Dendritic cell treated with granulocyte-macrophage colony-stimulating factor and Interleukin-4, amounts not matched to agents 40 ng/mL and 50 ng/mL, for 4 days (primary cell): ENCODE measurements around the gene MROH9.
"Not testable (repeated sequence)": the region's sequence is repeated elsewhere in the genome, so short reads cannot be mapped to it uniquely, and the experiment has no call there.

Experiments used
- H3K27ac Mint-ChIP-seq: one replicate; pipeline ENCODE4 v1.8.0; 2022; ENCODE audit warnings: mild to moderate bottlenecking, mixed read lengths
- H3K27me3 Mint-ChIP-seq: one replicate; pipeline ENCODE4 v1.8.0; 2022; ENCODE audit warnings: mild to moderate bottlenecking, mixed read lengths
- H3K36me3 Mint-ChIP-seq: one replicate; pipeline ENCODE4 v1.8.0; 2022; ENCODE audit warnings: low read depth, mixed read lengths
- H3K4me1 Mint-ChIP-seq: one replicate; pipeline ENCODE4 v1.8.0; 2022; ENCODE audit warnings: low read depth, mixed read lengths
- H3K4me3 Mint-ChIP-seq: one replicate; pipeline ENCODE4 v1.8.0; 2022; ENCODE audit warnings: mild to moderate bottlenecking, moderate library complexity, mixed read lengths
- H3K9me3 Mint-ChIP-seq: one replicate; pipeline ENCODE4 v1.8.0; 2022; ENCODE audit warnings: mixed read lengths
- intact Hi-C: fragments of 100-400 bp; cut with micrococcal nuclease; formaldehyde crosslinking; loops from one replicate; pipeline ENCODE4 v1.15.0; 2022

MROH9 gene

GRCh38 chr1:170929835-170930554, 5.3 kb upstream of the MROH9 start:
- H3K36me3 Mint-ChIP-seq, result no peaks in the 10 kb centered on the region
- no peaks in the 10 kb centered on the region for H3K4me1 Mint-ChIP-seq
- H3K9me3 Mint-ChIP-seq, result no peaks in the 10 kb centered on the region
- intact Hi-C loops, result loop anchor here (2.0 kb wide), 1 partner anchor 1001 kb away; no protein-coding TSS in a partner anchor
- H3K27me3 Mint-ChIP-seq, result no peaks in the 10 kb centered on the region
- no peak overlapping the region for H3K4me3 Mint-ChIP-seq
- H3K27ac Mint-ChIP-seq, result no peak overlapping the region

- Mint-ChIP-seq H3K27ac (no peak overlapping the region), H3K36me3 (no peaks in the 10 kb centered on the region), H3K27me3 (no peaks in the 10 kb centered on the region), H3K4me3 (no peak overlapping the region), H3K4me1 (no peaks in the 10 kb centered on the region), H3K9me3 (no peaks in the 10 kb centered on the region)
- intact Hi-C loops, result no loop called here
These were observed 3.7 kb upstream of the MROH9 start for GRCh38 chr1:170931650-170932049.

- no peaks in the 10 kb centered on the region for H3K27me3 Mint-ChIP-seq
- no peaks in the 10 kb centered on the region for H3K4me1 Mint-ChIP-seq
- no peaks in the 10 kb centered on the region for H3K36me3 Mint-ChIP-seq
- H3K4me3 Mint-ChIP-seq, result no peak overlapping the region
- intact Hi-C loops, result no loop called here
- no peaks in the 10 kb centered on the region for H3K9me3 Mint-ChIP-seq
- H3K27ac Mint-ChIP-seq, result no peak overlapping the region
These were observed 3.1 kb upstream of the MROH9 start for GRCh38 chr1:170932236-170932635.

GRCh38 chr1:170938281-170938680, 2.9 kb downstream of the MROH9 start:
- H3K27me3 Mint-ChIP-seq, result no peaks in the 10 kb centered on the region
- no peak overlapping the region for H3K27ac Mint-ChIP-seq
- no peaks in the 10 kb centered on the region for H3K36me3 Mint-ChIP-seq
- H3K9me3 Mint-ChIP-seq, result no peaks in the 10 kb centered on the region
- intact Hi-C loops, result no loop called here
- no peak overlapping the region for H3K4me3 Mint-ChIP-seq
- H3K4me1 Mint-ChIP-seq, result no peaks in the 10 kb centered on the region

GRCh38 chr1:170939476-170939875, 4.1 kb downstream of the MROH9 start:
- Mint-ChIP-seq H3K4me1 (no peaks in the 10 kb centered on the region), H3K4me3 (no peak overlapping the region), H3K9me3 (no peaks in the 10 kb centered on the region), H3K36me3 (no peaks in the 10 kb centered on the region), H3K27ac (no peak overlapping the region), H3K27me3 (no peaks in the 10 kb centered on the region)
- intact Hi-C loops, result no loop called here

- H3K9me3 Mint-ChIP-seq, H3K4me1 Mint-ChIP-seq, intact Hi-C loops, H3K4me3 Mint-ChIP-seq, H3K27me3 Mint-ChIP-seq, H3K27ac Mint-ChIP-seq, H3K36me3 Mint-ChIP-seq: not testable (repeated sequence)
These were observed 16.4 kb downstream of the MROH9 start for GRCh38 chr1:170951744-170952143.

- Mint-ChIP-seq H3K4me1 (no peaks in the 10 kb centered on the region), H3K36me3 (no peaks in the 10 kb centered on the region)
These were observed 24.1 kb downstream of the MROH9 start for GRCh38 chr1:170959385-170959784.

GRCh38 chr1:170964506-170964905, 29.2 kb downstream of the MROH9 start:
- intact Hi-C loops, result no loop called here
- Mint-ChIP-seq H3K36me3 (no peaks in the 10 kb centered on the region), H3K4me1 (no peaks in the 10 kb centered on the region), H3K9me3 (no peaks in the 10 kb centered on the region), H3K27me3 (no peaks in the 10 kb centered on the region), H3K27ac (no peak overlapping the region), H3K4me3 (no peak overlapping the region)

More at GRCh38 chr1:170959385-170959784, 24.1 kb downstream of the MROH9 start:
- intact Hi-C loops, result no loop called here
- no peaks in the 10 kb centered on the region for H3K9me3 Mint-ChIP-seq
- H3K4me3 Mint-ChIP-seq, result no peak overlapping the region
- H3K27me3 Mint-ChIP-seq, result no peaks in the 10 kb centered on the region
- no peak overlapping the region for H3K27ac Mint-ChIP-seq

- no peaks in the 10 kb centered on the region for H3K9me3 Mint-ChIP-seq
- no peak overlapping the region for H3K4me3 Mint-ChIP-seq
- no peak overlapping the region for H3K27ac Mint-ChIP-seq
- H3K4me1 Mint-ChIP-seq, result no peaks in the 10 kb centered on the region
- H3K36me3 Mint-ChIP-seq, result no peaks in the 10 kb centered on the region
- intact Hi-C loops, result loop anchor here (1.0 kb wide), 1 partner anchor 259 kb away; no protein-coding TSS in a partner anchor
- no peaks in the 10 kb centered on the region for H3K27me3 Mint-ChIP-seq
These were observed 31.9 kb downstream of the MROH9 start for GRCh38 chr1:170967042-170967910.

GRCh38 chr1:170970256-170970655, 34.9 kb downstream of the MROH9 start:
- no peaks in the 10 kb centered on the region for H3K9me3 Mint-ChIP-seq
- H3K36me3 Mint-ChIP-seq, result no peaks in the 10 kb centered on the region
- H3K27ac Mint-ChIP-seq, result no peak overlapping the region
- no peak overlapping the region for H3K4me3 Mint-ChIP-seq
- no peaks in the 10 kb centered on the region for H3K27me3 Mint-ChIP-seq
- H3K4me1 Mint-ChIP-seq, result no peaks in the 10 kb centered on the region
- intact Hi-C loops, result no loop called here

- Mint-ChIP-seq H3K36me3 (no peaks in the 10 kb centered on the region), H3K4me3 (no peak overlapping the region), H3K9me3 (peaks cover 17% of the 10 kb centered on the region), H3K4me1 (no peaks in the 10 kb centered on the region), H3K27me3 (no peaks in the 10 kb centered on the region), H3K27ac (no peak overlapping the region)
- intact Hi-C loops, result no loop called here
These were observed 43.1 kb downstream of the MROH9 start for GRCh38 chr1:170978371-170978910.

- no peaks in the 10 kb centered on the region for H3K4me1 Mint-ChIP-seq
- no peak overlapping the region for H3K27ac Mint-ChIP-seq
- intact Hi-C loops, result no loop called here
- H3K36me3 Mint-ChIP-seq, result no peaks in the 10 kb centered on the region
- no peaks in the 10 kb centered on the region for H3K9me3 Mint-ChIP-seq
- H3K4me3 Mint-ChIP-seq, result no peak overlapping the region
- H3K27me3 Mint-ChIP-seq, result no peaks in the 10 kb centered on the region
These were observed 50.1 kb downstream of the MROH9 start for GRCh38 chr1:170985406-170985805.

GRCh38 chr1:170986901-170987300, 51.6 kb downstream of the MROH9 start:
- intact Hi-C loops, result no loop called here
- no peaks in the 10 kb centered on the region for H3K9me3 Mint-ChIP-seq
- H3K36me3 Mint-ChIP-seq, result no peaks in the 10 kb centered on the region
- no peak overlapping the region for H3K27ac Mint-ChIP-seq
- no peaks in the 10 kb centered on the region for H3K27me3 Mint-ChIP-seq
- no peak overlapping the region for H3K4me3 Mint-ChIP-seq
- no peaks in the 10 kb centered on the region for H3K4me1 Mint-ChIP-seq

- Mint-ChIP-seq H3K4me3 (no peak overlapping the region), H3K36me3 (no peaks in the 10 kb centered on the region), H3K27me3 (no peaks in the 10 kb centered on the region), H3K9me3 (no peaks in the 10 kb centered on the region), H3K27ac (no peak overlapping the region), H3K4me1 (no peaks in the 10 kb centered on the region)
- intact Hi-C loops, result no loop called here
These were observed 52.1 kb downstream of the MROH9 start for GRCh38 chr1:170987424-170987823.
